GM12878 (cell line): ENCODE results near the gene GUCY2F. TPM values are rescaled to one million over a fixed set of nuclear protein-coding genes. Genes with fewer than 3 reads are reported as not detected.

Experiments
- ATAC-seq: fragments of 200-7000 bp; cut with Tn5 transposase; 3 replicates; pipeline ENCODE4 v1.9.1; 2020; ENCODE audit warnings: mild to moderate bottlenecking, moderate library complexity
- BruUV-seq: library from RNA; stranded (reverse); fragments of 400-500 nt; replicated peaks from 2 replicates; lab custom pipeline; 2021; lab: Mats Ljungman, UMichigan
- CTCF ChIA-PET: fragments of 300-600 bp; sonication (Branson Sonifier 250); formaldehyde crosslinking; extraction: SDS; loops from one replicate; lab custom pipeline; 2021; ENCODE audit warnings: inconsistent platforms; lab: Yijun Ruan, JAX
- POLR2A ChIA-PET: fragments of 350-600 bp; formaldehyde crosslinking; extraction: SDS; loops from one replicate; lab custom pipeline; 2021; ENCODE audit warnings: inconsistent platforms; lab: Charles Lee
- RAD21 ChIA-PET: fragments of 300-600 bp; sonication (Branson Sonifier 250); formaldehyde crosslinking; loops from one replicate; lab custom pipeline; 2023; ENCODE audit warnings: antibody characterized with exemption; ENCODE audit not compliant: unreplicated experiment; lab: Charles Lee
- SMC1A ChIA-PET: fragments of 300-600 bp; sonication (Branson Sonifier 250); formaldehyde crosslinking; loops from one replicate; lab custom pipeline; 2023; ENCODE audit not compliant: unreplicated experiment, uncharacterized antibody; lab: Charles Lee
- DNase-seq: peaks from one replicate; pipeline ENCODE4 v3.0.0-alpha.2; 2011; ENCODE audit warnings: low read depth, low spot score
- FAIRE-seq: peaks from 3 replicates; lab custom pipeline; 2011; peaks lifted over from hg19 to GRCh38; lab: Jason Lieb, UNC
- H2AFZ ChIP-seq: 2 replicates; pipeline ENCODE4 v1.6.0; 2011; ENCODE audit warnings: low read depth, low read length, control low read depth; ENCODE audit not compliant: control insufficient read depth
- H3K27ac ChIP-seq: 2 replicates; pipeline ENCODE4 v1.5.1; 2011; ENCODE audit warnings: control low read depth; ENCODE audit not compliant: control insufficient read depth, insufficient read depth
- H3K27me3 ChIP-seq, 2 experiments: replicated peaks in 1 of 2; 2 replicates each; pipeline versions ENCODE4 v1.6.0 to v1.6.1; 2011; ENCODE audit warnings: low read length in 1 of 2; ENCODE audit not compliant: control insufficient read depth in 2 of 2, insufficient read depth in 2 of 2
- H3K36me3 ChIP-seq, 2 experiments: 2 replicates each; pipeline ENCODE4 v1.5.1; 2011; ENCODE audit warnings: low read length in 1 of 2; ENCODE audit not compliant: control insufficient read depth in 2 of 2, insufficient read depth in 2 of 2
- H3K4me1 ChIP-seq: 2 replicates; pipeline ENCODE4 v1.6.1; 2011; ENCODE audit warnings: mild to moderate bottlenecking, low read length, moderate library complexity, mixed read lengths; ENCODE audit not compliant: control insufficient read depth, insufficient read depth
- H3K4me2 ChIP-seq: 2 replicates; pipeline ENCODE4 v1.6.0; 2011; ENCODE audit warnings: control low read depth; ENCODE audit not compliant: control insufficient read depth, insufficient read depth
- H3K4me3 ChIP-seq: fragments of 200-600 bp; sonication (generic); 2 replicates; pipeline ENCODE4 v1.5.1; 2016
- H3K79me2 ChIP-seq: 2 replicates; pipeline ENCODE4 v1.6.0; 2011; ENCODE audit warnings: low read length; ENCODE audit not compliant: control insufficient read depth, insufficient read depth
- H3K9ac ChIP-seq: 2 replicates; pipeline ENCODE4 v1.8.0; 2011; ENCODE audit warnings: low read length, control low read depth, mixed read lengths; ENCODE audit not compliant: control insufficient read depth, insufficient read depth
- H3K9me3 ChIP-seq: replicated peaks from 3 replicates; pipeline ENCODE4 v1.5.1; 2011; ENCODE audit warnings: mild to moderate bottlenecking, low read length; ENCODE audit not compliant: control insufficient read depth, insufficient read depth
- H4K20me1 ChIP-seq: 2 replicates; pipeline ENCODE4 v1.6.0; 2011; ENCODE audit not compliant: control insufficient read depth, insufficient read depth
- GABPA ChIP-seq: IDR thresholded peaks from 2 replicates; pipeline ENCODE4 v1.6.1; 2014; ENCODE audit warnings: antibody characterized with exemption, low read depth, mild to moderate bottlenecking, inconsistent platforms
- IRF3 ChIP-seq: fragments of 450-650 bp; IDR thresholded peaks from 2 replicates; pipeline ENCODE4 v1.6.1; 2014; ENCODE audit warnings: mild to moderate bottlenecking
- KLF5 ChIP-seq: fragments of 450-650 bp; IDR thresholded peaks from 2 replicates; pipeline ENCODE4 v1.6.1; 2014; ENCODE audit warnings: mild to moderate bottlenecking; ENCODE audit not compliant: partially characterized antibody
- LARP7 ChIP-seq: fragments of 450-650 bp; IDR thresholded peaks from 2 replicates; pipeline ENCODE4 v1.6.1; 2017; ENCODE audit warnings: mild to moderate bottlenecking
- TBL1XR1 ChIP-seq: IDR thresholded peaks from 2 replicates; pipeline ENCODE4 v1.6.1; 2012; ENCODE audit warnings: low read depth, low read length, improper control_type of control experiment
- USF1 ChIP-seq: IDR thresholded peaks from 2 replicates; pipeline ENCODE4 v1.6.1; 2011; ENCODE audit warnings: borderline replicate concordance, low read depth, mild to moderate bottlenecking, moderate library complexity, mixed read lengths, low read length; ENCODE audit not compliant: insufficient read depth; ENCODE audit errors: extremely low read length
- WGBS: methylation state at CpG from one replicate; pipeline ENCODE4 v1.1.6; 2016; ENCODE audit warnings: low lambda C conversion rate; ENCODE audit not compliant: insufficient replicate concordance, insufficient coverage; ENCODE audit errors: missing lambda C conversion rate; 5-methylcytosine and 5-hydroxymethylcytosine counted together
- in situ Hi-C: fragments of 300-500 bp; cut with MboI; formaldehyde crosslinking; loops from 9 replicates; pipeline ENCODE4 v1.14.3; 2018; ENCODE audit warnings: mixed read lengths
- intact Hi-C: fragments of 100-400 bp; cut with micrococcal nuclease; formaldehyde crosslinking; loops from one replicate; pipeline ENCODE4 v1.14.2; 2022; ENCODE audit not compliant: unreplicated experiment
- polyA plus RNA-seq, 11 experiments: library from polyadenylated mRNA; depleted of rRNA in 4 of 11; unstranded in 6 of 11; stranded (reverse) in 5 of 11; fragments of >200 nt; fragmentation: Nextera tagmentation in 4 of 11; fragmentation: Illumina TruSeq in 1 of 11; extraction: Ambion mirVana in 4 of 11; extraction: Trizol in 1 of 11; gene quantifications; 1 replicate in 1 of 11; 2 replicates in 10 of 11; pipeline versions ENCODE4 v1.2.1 to v1.2.3, GENCODE V29; 2011 to 2016; ENCODE audit warnings: inconsistent platforms in 2 of 11, missing spikeins in 2 of 11, low read depth in 1 of 11
- total RNA-seq, 4 experiments: library from RNA; depleted of rRNA in 3 of 4; stranded (reverse); fragments of >200 nt in 3 of 4; fragmentation: Illumina TruSeq in 1 of 4; extraction: Trizol in 1 of 4; gene quantifications; 2 replicates each; pipeline versions ENCODE4 v1.2.1 to v1.2.3, GENCODE V29; 2013 to 2021

Gene GUCY2F
- total and polyA plus RNA-seq, 10 of the 15 experiments (the other 5 are each of a cell fraction or from before 2014, with no cell fraction given): not detected

GRCh38 chrX:109343671-109344070 lies 138.2 kb downstream of the GUCY2F start:
- H3K4me3 ChIP-seq: no peak overlapping the region
- DNase-seq: no peak

More at GRCh38 chrX:109343671-109344070, 138.2 kb downstream of the GUCY2F start:
- no peaks in the 10 kb centered on the region for H4K20me1 ChIP-seq
- H3K9ac ChIP-seq: no peak overlapping the region
- H3K27ac ChIP-seq: no peak overlapping the region
- 0% methylated on average over 2 of the region's 2 CpGs for WGBS
- intact Hi-C loops (no loop called here), in situ Hi-C loops (no loop called here)
- H3K79me2 ChIP-seq: no peaks in the 10 kb centered on the region
- H3K4me1 ChIP-seq: no peaks in the 10 kb centered on the region
- ChIA-PET POLR2A (no interaction called here), CTCF (interaction anchor here (0.9 to 3.0 kb wide), 2 partner anchors 11 to 12 kb away, joined by 3 to 10 read pairs; no protein-coding TSS in a partner anchor), SMC1A (interaction anchor here (1.1 to 1.4 kb wide), 4 partner anchors 17 to 645 kb away, joined by 3 to 4 read pairs (median 4); no protein-coding TSS in a partner anchor), RAD21 (no interaction called here)
- H3K4me2 ChIP-seq: no peak overlapping the region
- no TSS peak for BruUV-seq
- TF ChIP-seq GABPA: no peak
- no peak for TF ChIP-seq LARP7
- TF ChIP-seq KLF5: no peak
- TF ChIP-seq IRF3: no peak
- TF ChIP-seq USF1: no peak
- TF ChIP-seq TBL1XR1: no peak
- H2AFZ ChIP-seq: no peak overlapping the region
- no peaks in the 10 kb centered on the region for H3K27me3 ChIP-seq
- H3K36me3 ChIP-seq: no peaks in the 10 kb centered on the region
- no peaks in the 10 kb centered on the region; the same call in 2 of the 3 replicates for H3K9me3 ChIP-seq
- no peak for ATAC-seq
- FAIRE-seq: no peak
